Embryonic facial prominence (tissue), 1 donor: ENCODE results near the gene USP4.
"Not testable (repeated sequence)": the region's sequence is repeated elsewhere in the genome, so short reads cannot be mapped to it uniquely, and the experiment has no call there.

Source experiments
- DNase-seq: peaks from one replicate; pipeline ENCODE4 v3.0.0-alpha.2; 2016; ENCODE audit errors: extremely low spot score

USP4 gene

GRCh38 chr3:49352281-49352680 is 12.4 kb upstream of the USP4 start:
- no peak for DNase-seq

GRCh38 chr3:49351521-49352011 is 11.7 kb upstream of the USP4 start:
- no peak for DNase-seq

GRCh38 chr3:49349348-49350114 is 9.7 kb upstream of the USP4 start:
- DNase-seq = no peak

- DNase-seq = not testable (repeated sequence)
Measured at GRCh38 chr3:49348361-49348760, 8.5 kb upstream of the USP4 start.

- DNase-seq = no peak
Measured at GRCh38 chr3:49346797-49347251, 7.0 kb upstream of the USP4 start.

GRCh38 chr3:49343163-49343562 is 3.3 kb upstream of the USP4 start:
- DNase-seq = no peak

GRCh38 chr3:49341996-49342395 is 2.1 kb upstream of the USP4 start:
- no peak for DNase-seq

- no peak for DNase-seq
Measured at GRCh38 chr3:49339581-49339940, 292 bp downstream of the USP4 start.

- DNase-seq = no peak
Measured at GRCh38 chr3:49333916-49334633, 5.8 kb downstream of the USP4 start.

GRCh38 chr3:49333091-49333490 is 6.8 kb downstream of the USP4 start:
- DNase-seq = no peak

- no peak for DNase-seq
Measured at GRCh38 chr3:49329186-49329585, 10.7 kb downstream of the USP4 start.

GRCh38 chr3:49328350-49328749 is 11.5 kb downstream of the USP4 start:
- not testable (repeated sequence) for DNase-seq

GRCh38 chr3:49327485-49327884 is 12.4 kb downstream of the USP4 start:
- DNase-seq = no peak

- no peak for DNase-seq
Measured at GRCh38 chr3:49324768-49325167, 15.1 kb downstream of the USP4 start.

GRCh38 chr3:49316696-49317457 is 23.0 kb downstream of the USP4 start:
- DNase-seq = no peak

- no peak for DNase-seq
Measured at GRCh38 chr3:49313896-49314688, 25.8 kb downstream of the USP4 start.

- no peak for DNase-seq
Measured at GRCh38 chr3:49311283-49311682, 28.6 kb downstream of the USP4 start.

- DNase-seq = no peak
Measured at GRCh38 chr3:49310677-49311076, 29.2 kb downstream of the USP4 start.

GRCh38 chr3:49305608-49306007 is 34.2 kb downstream of the USP4 start:
- no peak for DNase-seq

- no peak for DNase-seq
Measured at GRCh38 chr3:49302613-49303012, 37.2 kb downstream of the USP4 start.

GRCh38 chr3:49300595-49300994 is 39.3 kb downstream of the USP4 start:
- no peak for DNase-seq

- DNase-seq = no peak
Measured at GRCh38 chr3:49298511-49298910, 41.3 kb downstream of the USP4 start.
